Right lobe of liver (tissue), 4 donors: ENCODE results near the gene DLG2.

Experiments used
- POLR2A ChIP-seq: fragments of 450-650 bp; IDR thresholded peaks from one replicate; pipeline ENCODE4 v1.6.1; 2017; ENCODE audit warnings: antibody characterized with exemption, mild to moderate bottlenecking
- TF ChIP-seq, protein P1 (sequence below), 4 donors: fragments of 200-600 bp in 3 of 4; fragments of 450-650 bp in 1 of 4; IDR thresholded peaks; one replicate each; pipeline versions ENCODE4 v1.5.1 to v1.8.0; 2016 to 2022; ENCODE audit warnings: antibody characterized with exemption in 4 of 4, mild to moderate bottlenecking in 2 of 4
- donor health status: DM: no; HTN: no; CAD: no.
- donor health status: DM: no; HTN: no; CAD: no.
- donor health status: DM: no; HTN: yes; CAD: no.

DNA sequence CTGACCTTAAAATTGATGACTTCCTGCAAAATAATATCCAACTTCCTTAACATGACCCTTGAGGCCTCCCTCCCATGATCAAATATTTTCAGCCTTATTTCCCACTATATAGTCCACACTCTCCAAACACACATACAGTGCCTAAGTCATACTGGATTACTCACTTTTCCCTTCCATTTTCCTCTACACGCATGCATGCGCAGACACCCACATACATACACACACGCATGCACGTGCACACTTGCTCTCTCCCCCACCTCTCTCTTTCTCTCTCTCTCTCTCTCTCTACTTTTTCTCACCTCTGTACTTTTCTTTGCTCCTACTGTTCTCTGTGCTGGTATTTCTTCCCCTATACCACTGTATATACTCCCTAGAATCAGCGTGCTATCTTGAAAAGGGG, 28.1 kb downstream of the DLG2 start:
- TF ChIP-seq, protein P1, sequence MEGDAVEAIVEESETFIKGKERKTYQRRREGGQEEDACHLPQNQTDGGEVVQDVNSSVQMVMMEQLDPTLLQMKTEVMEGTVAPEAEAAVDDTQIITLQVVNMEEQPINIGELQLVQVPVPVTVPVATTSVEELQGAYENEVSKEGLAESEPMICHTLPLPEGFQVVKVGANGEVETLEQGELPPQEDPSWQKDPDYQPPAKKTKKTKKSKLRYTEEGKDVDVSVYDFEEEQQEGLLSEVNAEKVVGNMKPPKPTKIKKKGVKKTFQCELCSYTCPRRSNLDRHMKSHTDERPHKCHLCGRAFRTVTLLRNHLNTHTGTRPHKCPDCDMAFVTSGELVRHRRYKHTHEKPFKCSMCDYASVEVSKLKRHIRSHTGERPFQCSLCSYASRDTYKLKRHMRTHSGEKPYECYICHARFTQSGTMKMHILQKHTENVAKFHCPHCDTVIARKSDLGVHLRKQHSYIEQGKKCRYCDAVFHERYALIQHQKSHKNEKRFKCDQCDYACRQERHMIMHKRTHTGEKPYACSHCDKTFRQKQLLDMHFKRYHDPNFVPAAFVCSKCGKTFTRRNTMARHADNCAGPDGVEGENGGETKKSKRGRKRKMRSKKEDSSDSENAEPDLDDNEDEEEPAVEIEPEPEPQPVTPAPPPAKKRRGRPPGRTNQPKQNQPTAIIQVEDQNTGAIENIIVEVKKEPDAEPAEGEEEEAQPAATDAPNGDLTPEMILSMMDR (IDR thresholded peaks at IDR 0.05) = no peak
- no peak for TF ChIP-seq POLR2A
